Measurements from ENCODE around the gene AMIGO3. TPM values are rescaled to one million over a fixed set of nuclear protein-coding genes. Genes with fewer than 3 reads are reported as not detected.
A peak's percentile ranks its signal among the peaks of the same experiment; 100 is the strongest.

AMIGO3 gene
- total RNA-seq, 2 donors from 2014 or later = 1.4 to 3.0 TPM

DNA sequence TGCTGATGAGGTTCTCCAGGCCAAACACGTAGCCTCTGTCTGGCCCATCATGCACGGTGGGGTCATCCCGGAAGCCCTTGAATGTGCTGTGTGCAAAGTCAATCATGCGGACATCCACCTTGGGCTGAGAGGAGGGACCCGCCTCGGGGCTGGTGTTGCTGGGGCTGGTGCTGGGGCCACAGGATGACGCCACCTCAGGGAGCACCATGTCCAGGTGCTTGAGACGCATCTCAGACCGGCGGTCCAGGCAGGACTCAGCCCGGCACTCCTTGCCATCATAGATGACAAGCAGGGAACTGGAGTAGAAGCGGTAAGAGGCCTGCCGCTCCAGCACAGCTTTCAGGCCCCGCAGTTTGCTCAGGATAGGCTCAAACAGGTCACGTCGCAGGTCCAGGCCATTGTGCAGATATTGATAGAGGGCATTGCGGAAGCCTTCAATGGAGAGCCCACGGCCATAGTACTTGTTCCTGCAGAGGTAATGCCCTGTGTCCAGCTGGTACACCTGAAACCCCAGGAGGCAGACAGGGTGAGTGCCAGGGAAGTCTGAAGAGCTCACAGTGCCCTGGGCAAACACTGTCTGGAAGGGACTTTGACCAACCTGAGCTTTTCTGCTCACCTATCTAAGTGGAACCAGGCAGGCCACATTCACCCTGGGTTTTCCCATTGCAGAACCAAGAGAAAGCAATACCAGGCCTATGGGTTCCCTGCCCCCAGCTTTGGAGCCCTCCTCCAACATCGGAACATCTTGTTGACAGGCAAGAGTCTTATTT is 7.9 kb upstream of the AMIGO3 start:
- Mint-ChIP-seq H3K27me3 (ENCODE audit: insufficient read depth) (no peaks in the 10 kb centered on the region), H3K4me1 (peaks cover 3% of the 10 kb centered on the region), H3K4me3 (no peak overlapping the region), H3K9me3 (no peaks in the 10 kb centered on the region), H3K27ac (no peak overlapping the region), H3K36me3 (ENCODE audit: low read depth) (peaks cover 43% of the 10 kb centered on the region)
- WGBS, 2 experiments (ENCODE audit: insufficient coverage in 1 of 2, insufficient read length in 1 of 2) = 95 to 97% methylated on average over 19 of the region's 19 CpGs
- no peak for DNase-seq
- no peak overlapping the region for H3K27ac ChIP-seq (ENCODE audit: low read depth, low read length)
- no peaks in the 10 kb centered on the region for H3K9me3 ChIP-seq (ENCODE audit: control insufficient read depth, low read length)
- no peak overlapping the region for H3K9ac ChIP-seq (ENCODE audit: extremely low read depth, low read length, poor library complexity, severe bottlenecking)
- peaks cover 64% of the 10 kb centered on the region for H3K36me3 ChIP-seq (ENCODE audit: control insufficient read depth, insufficient read depth, low read length)
- no peak overlapping the region for H3K4me3 ChIP-seq (ENCODE audit: low read length)
- peaks cover 7% of the 10 kb centered on the region for H3K4me1 ChIP-seq (ENCODE audit: control insufficient read depth, insufficient read depth, low read length)
- no peaks in the 10 kb centered on the region for H3K27me3 ChIP-seq (ENCODE audit: control insufficient read depth, insufficient read depth, low read length, poor library complexity, severe bottlenecking)
- TF ChIP-seq, protein P1, sequence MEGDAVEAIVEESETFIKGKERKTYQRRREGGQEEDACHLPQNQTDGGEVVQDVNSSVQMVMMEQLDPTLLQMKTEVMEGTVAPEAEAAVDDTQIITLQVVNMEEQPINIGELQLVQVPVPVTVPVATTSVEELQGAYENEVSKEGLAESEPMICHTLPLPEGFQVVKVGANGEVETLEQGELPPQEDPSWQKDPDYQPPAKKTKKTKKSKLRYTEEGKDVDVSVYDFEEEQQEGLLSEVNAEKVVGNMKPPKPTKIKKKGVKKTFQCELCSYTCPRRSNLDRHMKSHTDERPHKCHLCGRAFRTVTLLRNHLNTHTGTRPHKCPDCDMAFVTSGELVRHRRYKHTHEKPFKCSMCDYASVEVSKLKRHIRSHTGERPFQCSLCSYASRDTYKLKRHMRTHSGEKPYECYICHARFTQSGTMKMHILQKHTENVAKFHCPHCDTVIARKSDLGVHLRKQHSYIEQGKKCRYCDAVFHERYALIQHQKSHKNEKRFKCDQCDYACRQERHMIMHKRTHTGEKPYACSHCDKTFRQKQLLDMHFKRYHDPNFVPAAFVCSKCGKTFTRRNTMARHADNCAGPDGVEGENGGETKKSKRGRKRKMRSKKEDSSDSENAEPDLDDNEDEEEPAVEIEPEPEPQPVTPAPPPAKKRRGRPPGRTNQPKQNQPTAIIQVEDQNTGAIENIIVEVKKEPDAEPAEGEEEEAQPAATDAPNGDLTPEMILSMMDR (conservative IDR thresholded peaks at IDR 0.05) = no peak

DNA sequence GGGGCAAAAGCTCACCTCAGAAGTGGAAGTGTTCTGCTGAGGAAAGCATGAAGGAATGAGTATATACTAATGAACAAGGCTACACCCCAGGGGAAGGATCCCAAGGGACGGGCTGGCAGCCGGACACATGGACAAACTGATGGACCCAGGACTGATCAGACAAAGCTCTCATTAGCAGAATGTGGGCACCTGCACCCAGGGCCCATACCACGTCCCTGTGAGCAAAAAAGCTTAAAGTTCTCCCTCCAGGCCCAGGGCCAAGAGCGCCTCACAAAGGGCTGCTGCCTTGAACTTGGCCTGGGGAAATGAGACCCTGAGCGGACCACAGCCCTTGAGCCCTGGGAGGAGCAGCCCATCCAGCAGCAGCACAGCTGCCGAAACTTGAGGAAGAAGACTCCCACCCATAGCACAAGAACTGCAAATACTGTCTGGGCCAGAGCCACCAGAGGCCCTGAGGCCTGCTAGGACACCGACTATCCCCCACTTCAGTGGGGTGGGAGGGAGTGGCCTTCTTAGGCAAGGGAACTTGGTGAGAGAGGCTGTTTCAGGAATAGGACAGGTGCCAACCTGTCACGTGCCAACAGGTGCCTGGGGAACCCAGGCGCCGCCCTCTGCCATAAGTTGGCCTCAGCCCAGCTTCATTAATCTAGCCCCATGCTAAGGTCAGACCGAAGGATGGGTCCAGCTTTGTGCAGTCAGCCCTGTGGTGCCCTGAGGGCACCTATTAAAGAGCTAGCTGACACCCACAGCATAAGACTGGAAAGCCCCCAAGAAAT is 6.6 kb upstream of the AMIGO3 start:
- Histone ChIP-seq H3K36me3 (ENCODE audit: control insufficient read depth, insufficient read depth, low read length) (peaks cover 64% of the 10 kb centered on the region), H3K27me3 (ENCODE audit: control insufficient read depth, insufficient read depth, low read length, poor library complexity, severe bottlenecking) (no peaks in the 10 kb centered on the region), H3K9ac (ENCODE audit: extremely low read depth, low read length, poor library complexity, severe bottlenecking) (no peak overlapping the region), H3K27ac (ENCODE audit: low read depth, low read length) (no peak overlapping the region), H3K9me3 (ENCODE audit: control insufficient read depth, low read length) (no peaks in the 10 kb centered on the region), H3K4me1 (ENCODE audit: control insufficient read depth, insufficient read depth, low read length) (peaks cover 7% of the 10 kb centered on the region), H3K4me3 (ENCODE audit: low read length) (no peak overlapping the region)
- Mint-ChIP-seq H3K4me3 (no peak overlapping the region), H3K36me3 (ENCODE audit: low read depth) (peaks cover 39% of the 10 kb centered on the region), H3K4me1 (peaks cover 3% of the 10 kb centered on the region), H3K9me3 (no peaks in the 10 kb centered on the region), H3K27ac (no peak overlapping the region), H3K27me3 (ENCODE audit: insufficient read depth) (no peaks in the 10 kb centered on the region)
- WGBS, 2 experiments (ENCODE audit: insufficient coverage in 1 of 2, insufficient read length in 1 of 2) = 94 to 97% methylated on average over 7 to 11 of the region's 11 CpGs
- TF ChIP-seq, protein P1 (conservative IDR thresholded peaks at IDR 0.05) = no peak
- no peak for DNase-seq

DNA sequence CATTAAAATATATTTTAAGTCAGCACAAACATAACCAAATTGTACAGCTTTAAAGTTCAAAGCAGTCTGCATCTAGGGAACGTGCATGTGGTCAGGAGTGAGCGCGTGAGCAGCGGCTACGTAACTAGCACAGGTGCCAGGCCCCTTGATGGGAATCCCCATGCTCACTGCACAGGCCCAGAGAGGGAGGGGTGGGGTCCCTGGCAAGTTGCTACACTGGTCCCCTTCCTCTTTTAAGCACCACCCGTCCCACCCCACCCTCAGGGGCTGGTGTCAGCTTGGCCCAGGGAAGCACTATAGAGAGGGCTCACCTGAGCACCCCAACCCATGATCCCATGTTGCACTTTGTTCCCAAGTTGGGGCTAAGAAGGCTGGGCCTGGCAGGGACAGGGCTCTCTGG is 5.1 kb upstream of the AMIGO3 start:
- H3K36me3 Mint-ChIP-seq (ENCODE audit: low read depth) = peaks cover 39% of the 10 kb centered on the region
- peaks cover 7% of the 10 kb centered on the region for H3K4me1 ChIP-seq (ENCODE audit: control insufficient read depth, insufficient read depth, low read length)
- no peaks in the 10 kb centered on the region for H3K9me3 Mint-ChIP-seq
- peak overlapping the region; percentile 87 for H3K4me3 Mint-ChIP-seq
- peak; percentile 59 for DNase-seq
- H3K27me3 Mint-ChIP-seq (ENCODE audit: insufficient read depth) = no peaks in the 10 kb centered on the region
- no peaks in the 10 kb centered on the region for H3K9me3 ChIP-seq (ENCODE audit: control insufficient read depth, low read length)
- 51 to 83% methylated on average over 5 to 6 of the region's 6 CpGs for WGBS, 2 experiments (ENCODE audit: insufficient coverage in 1 of 2, insufficient read length in 1 of 2)
- peak overlapping the region; percentile 99 for H3K27ac Mint-ChIP-seq
- peak overlapping the region; percentile 80 for H3K4me3 ChIP-seq (ENCODE audit: low read length)
- peak overlapping the region; percentile 98 for H3K9ac ChIP-seq (ENCODE audit: extremely low read depth, low read length, poor library complexity, severe bottlenecking)
- TF ChIP-seq, protein P1 (conservative IDR thresholded peaks at IDR 0.05) = no peak
- peaks cover 4% of the 10 kb centered on the region for H3K4me1 Mint-ChIP-seq
- peak overlapping the region; percentile 86 for H3K27ac ChIP-seq (ENCODE audit: low read depth, low read length)
- H3K27me3 ChIP-seq (ENCODE audit: control insufficient read depth, insufficient read depth, low read length, poor library complexity, severe bottlenecking) = no peaks in the 10 kb centered on the region
- H3K36me3 ChIP-seq (ENCODE audit: control insufficient read depth, insufficient read depth, low read length) = peaks cover 63% of the 10 kb centered on the region
